HL-60 (cell line): ENCODE data around the gene SLC24A3.
A peak's percentile ranks its signal among the peaks of the same experiment; 100 is the strongest.

Experiments
- DNase-seq, 2 experiments: peaks; one replicate each; pipeline ENCODE4 v3.0.0-alpha.2; 2010 to 2020; ENCODE audit warnings: low read depth in 1 of 2, low spot score in 1 of 2
- H3K27ac ChIP-seq: fragments of 250-450 bp; sonication (Bioruptor Pico); replicated peaks from 2 replicates; pipeline ENCODE4 v1.5.1; 2020; ENCODE audit warnings: mild to moderate bottlenecking, moderate library complexity
- H3K27me3 ChIP-seq: fragments of 250-450 bp; sonication (Bioruptor Pico); 2 replicates; pipeline ENCODE4 v1.5.1; 2021; ENCODE audit warnings: mild to moderate bottlenecking, moderate library complexity; ENCODE audit not compliant: insufficient read depth, poor library complexity, severe bottlenecking
- H3K4me3 ChIP-seq: replicated peaks from 2 replicates; pipeline ENCODE4 v1.5.1; 2011; ENCODE audit warnings: mild to moderate bottlenecking, control low read depth, low read length; ENCODE audit not compliant: insufficient read depth
- CTCF ChIP-seq: IDR thresholded peaks from one replicate; pipeline ENCODE4 v1.5.1; 2011; ENCODE audit warnings: low read length, control low read depth, inconsistent platforms; ENCODE audit not compliant: insufficient read depth
- GABPA ChIP-seq: IDR thresholded peaks from 2 replicates; pipeline ENCODE4 v1.6.1; 2012; ENCODE audit warnings: low read depth
- POLR2AphosphoS5 ChIP-seq: IDR thresholded peaks from 2 replicates; pipeline ENCODE4 v1.6.1; 2012; ENCODE audit warnings: low read depth
- REST ChIP-seq: IDR thresholded peaks from 2 replicates; pipeline ENCODE4 v1.6.1; 2012; ENCODE audit warnings: low read depth; ENCODE audit not compliant: insufficient replicate concordance
- SPI1 ChIP-seq: IDR thresholded peaks from 2 replicates; pipeline ENCODE4 v1.6.1; 2012; ENCODE audit warnings: low read depth, mild to moderate bottlenecking, borderline replicate concordance

SLC24A3 gene

GRCh38 chr20:19335916-19336315 lies 123.5 kb downstream of the SLC24A3 start:
- DNase-seq = no peak
- Histone ChIP-seq H3K27me3 (no peaks in the 10 kb centered on the region), H3K4me3 (no peak overlapping the region), H3K27ac (no peak overlapping the region)
- TF ChIP-seq REST (no peak), CTCF (no peak), SPI1 (no peak), POLR2AphosphoS5 (no peak), GABPA (no peak)

GRCh38 chr20:19336631-19337030 lies 124.2 kb downstream of the SLC24A3 start:
- DNase-seq = peak in 1 of 2 experiments; percentile 42
- Histone ChIP-seq H3K27ac (no peak overlapping the region), H3K27me3 (no peaks in the 10 kb centered on the region), H3K4me3 (no peak overlapping the region)
- TF ChIP-seq CTCF = no peak
- no peak for TF ChIP-seq REST
- TF ChIP-seq SPI1 = no peak
- no peak for TF ChIP-seq GABPA
- no peak for TF ChIP-seq POLR2AphosphoS5

- H3K27ac ChIP-seq = no peak overlapping the region
- DNase-seq = no peak
- no peak for TF ChIP-seq POLR2AphosphoS5
- TF ChIP-seq REST = no peak
- no peak for TF ChIP-seq GABPA
- TF ChIP-seq CTCF = no peak
- no peak for TF ChIP-seq SPI1
- H3K27me3 ChIP-seq = no peaks in the 10 kb centered on the region
- H3K4me3 ChIP-seq = no peak overlapping the region
These were observed 125.9 kb downstream of the SLC24A3 start for GRCh38 chr20:19338380-19338779.
